ENCODE results near the gene HOXD9.

GRCh38 chr2:176101842-176102241 is 20.7 kb upstream of the HOXD9 start:
- TF ChIP-seq CTCF (conservative IDR thresholded peaks at IDR 0.05; ENCODE audit: low read length) (no peak), EZH2phosphoT487 (IDR thresholded peaks at IDR 0.05; ENCODE audit: borderline replicate concordance) (no peak)

Measured in Loucy (cell line).